NCI-H1694 (cell line): ENCODE results near the gene ELOVL3.
"Not testable (repeated sequence)": the region's sequence is repeated elsewhere in the genome, so short reads cannot be mapped to it uniquely, and the experiment has no call there.

Experiments
- DNase-seq: peaks from one replicate; lab custom pipeline; 2025; lab: John Stamatoyannopoulos, UW

ELOVL3 gene, protein sequence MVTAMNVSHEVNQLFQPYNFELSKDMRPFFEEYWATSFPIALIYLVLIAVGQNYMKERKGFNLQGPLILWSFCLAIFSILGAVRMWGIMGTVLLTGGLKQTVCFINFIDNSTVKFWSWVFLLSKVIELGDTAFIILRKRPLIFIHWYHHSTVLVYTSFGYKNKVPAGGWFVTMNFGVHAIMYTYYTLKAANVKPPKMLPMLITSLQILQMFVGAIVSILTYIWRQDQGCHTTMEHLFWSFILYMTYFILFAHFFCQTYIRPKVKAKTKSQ

DNA sequence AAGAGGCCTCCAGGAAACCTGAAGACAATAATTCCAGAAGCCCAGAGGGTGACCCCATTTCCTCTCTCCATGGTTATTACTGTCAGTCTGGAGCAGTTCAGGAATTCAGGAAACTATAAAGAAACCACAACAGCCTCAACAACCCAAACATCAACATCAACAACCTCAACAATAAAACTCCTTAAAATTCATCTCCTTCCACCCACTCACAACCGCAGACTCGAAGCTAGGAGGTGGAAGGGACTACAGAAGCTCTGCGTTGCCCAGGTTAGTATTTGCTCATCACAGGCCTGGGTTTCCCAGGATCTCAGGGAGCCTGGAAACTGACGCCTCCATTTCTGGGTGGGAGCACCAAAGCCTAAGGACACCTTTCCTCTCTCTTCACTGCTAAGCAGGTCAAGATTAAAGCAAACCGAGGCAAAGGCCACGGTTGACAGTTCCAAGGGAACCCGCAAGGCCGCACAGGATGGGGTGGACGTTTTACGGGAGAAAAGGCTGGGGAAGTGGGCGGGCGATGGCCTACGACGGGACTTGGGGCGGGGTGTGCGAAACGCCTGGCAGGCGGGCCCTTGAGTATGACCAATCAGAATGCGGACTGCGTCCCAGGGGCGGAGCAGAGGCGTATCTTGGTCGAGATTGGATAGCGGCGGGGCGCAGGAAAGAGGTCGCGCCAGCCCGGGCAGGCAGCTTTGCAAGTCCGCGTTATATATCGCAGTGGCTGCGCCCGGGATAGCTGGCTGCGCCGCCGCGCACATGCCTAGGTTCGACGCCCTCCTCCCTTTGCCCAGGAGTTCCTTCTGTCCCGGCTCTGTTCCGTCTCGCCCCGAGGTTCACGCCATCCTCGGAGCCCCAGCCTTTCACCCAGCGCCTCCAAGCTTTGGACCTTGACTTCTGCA lies at the start of gene ELOVL3:
Gene ELOVL3, plus strand, starts transcription at position 654 of the 896 bp plus-strand sequence. CDS start 250 bp downstream, outside the sequence.
- DNase-seq: no peak

DNA sequence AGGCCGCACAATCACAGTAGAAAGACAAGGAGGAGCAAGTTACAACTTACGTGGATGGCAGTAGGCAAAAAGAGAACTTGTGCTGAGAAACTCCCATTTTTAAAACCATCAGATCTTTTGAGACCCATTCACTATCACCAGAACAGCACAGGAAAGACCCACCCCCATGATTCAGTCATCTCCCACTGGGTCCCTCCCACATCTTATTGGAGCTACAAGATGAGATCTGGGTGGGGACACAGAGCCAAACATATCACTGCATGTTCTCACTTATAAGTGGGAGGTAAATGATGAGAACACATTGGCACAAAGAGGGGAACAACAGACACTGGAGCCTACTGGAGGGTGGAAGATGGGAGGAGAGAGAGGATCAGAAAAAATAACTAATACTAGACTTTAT lies 41.5 kb upstream of the ELOVL3 start:
- no peak for DNase-seq

DNA sequence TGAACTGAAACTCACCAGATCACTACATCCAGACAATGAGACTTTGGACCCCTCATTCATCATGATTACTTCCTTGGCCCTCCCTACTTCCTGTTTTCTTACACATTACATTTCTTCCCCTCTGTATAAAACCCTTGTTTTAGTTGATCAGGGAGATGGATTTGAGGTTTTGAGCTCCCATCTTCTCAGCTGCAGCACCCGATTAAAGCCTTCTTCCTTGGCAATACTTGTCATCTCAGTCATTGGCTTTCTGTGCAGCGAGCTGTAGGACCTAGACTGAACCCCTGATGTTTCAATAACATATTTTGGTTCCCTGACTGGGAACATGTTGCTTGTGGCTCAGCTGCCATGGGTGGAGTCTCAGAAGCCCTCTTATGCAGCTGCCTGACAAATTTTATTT lies 40.8 kb upstream of the ELOVL3 start:
- DNase-seq: no peak

DNA sequence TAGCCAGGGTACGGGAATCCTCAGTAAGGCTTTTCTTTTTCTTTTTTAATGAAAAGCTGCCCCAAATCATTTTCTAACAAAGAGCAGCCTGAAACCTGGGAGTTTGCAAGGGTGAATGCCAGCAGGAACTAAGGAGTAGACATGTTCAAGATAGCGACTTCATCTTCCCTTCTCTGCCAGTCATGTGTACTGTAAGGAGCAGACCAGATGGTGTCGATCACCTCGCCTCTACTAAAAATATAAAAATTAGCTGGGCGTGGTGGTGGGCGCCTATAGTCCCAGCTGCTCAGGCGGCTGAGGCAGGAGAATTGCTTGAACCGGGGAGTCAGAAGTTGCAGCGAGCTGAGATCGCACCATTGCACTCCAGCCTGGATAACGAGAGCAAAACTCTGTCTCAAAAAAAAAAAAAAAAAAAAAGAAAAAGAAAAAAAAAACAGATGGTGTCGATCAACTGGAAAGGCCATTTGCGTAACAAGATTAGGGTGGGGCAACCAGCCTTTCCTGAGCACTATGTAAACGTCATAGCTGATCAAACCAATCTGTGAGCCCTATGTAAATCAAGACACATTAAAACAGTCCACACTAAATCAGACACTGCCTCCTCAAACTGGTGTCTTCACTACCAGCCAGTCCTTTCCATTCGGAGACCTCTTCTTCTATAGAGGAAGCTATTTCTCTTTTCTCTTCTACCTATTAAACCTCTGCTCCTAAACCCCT lies 40.1 kb upstream of the ELOVL3 start:
- DNase-seq: no peak

DNA sequence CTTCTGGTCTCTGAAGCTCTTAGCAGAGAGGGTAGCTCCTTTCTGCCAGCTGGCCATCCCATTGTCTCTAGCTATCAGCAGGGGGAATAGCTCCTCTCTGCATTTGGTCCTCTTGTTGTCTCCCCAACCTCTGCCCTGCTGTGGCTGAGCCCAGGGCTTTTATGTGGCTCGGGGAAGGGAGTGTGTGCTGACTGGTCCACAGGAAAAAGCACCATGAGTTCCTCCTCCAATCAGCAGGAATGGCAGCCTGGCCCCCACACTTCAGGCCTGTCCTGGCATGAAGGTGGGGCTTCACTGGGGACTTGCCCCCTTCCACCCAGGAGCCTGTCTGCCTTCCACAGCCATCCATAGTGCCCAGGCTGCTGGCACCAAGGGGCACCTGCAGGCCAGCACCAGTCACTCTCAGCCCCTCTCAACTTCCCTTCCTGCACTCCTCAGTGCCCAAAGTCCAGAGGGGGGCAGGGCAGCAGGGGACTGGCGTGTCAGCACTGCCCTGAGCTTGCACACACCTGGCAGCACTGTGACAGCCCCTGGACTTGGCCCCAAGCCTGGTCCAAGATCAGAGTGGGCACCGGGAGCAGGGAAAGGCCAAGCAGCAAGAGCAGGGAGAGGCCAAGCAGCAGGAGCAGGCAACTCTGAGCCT lies 37.7 kb upstream of the ELOVL3 start:
- DNase-seq: no peak

DNA sequence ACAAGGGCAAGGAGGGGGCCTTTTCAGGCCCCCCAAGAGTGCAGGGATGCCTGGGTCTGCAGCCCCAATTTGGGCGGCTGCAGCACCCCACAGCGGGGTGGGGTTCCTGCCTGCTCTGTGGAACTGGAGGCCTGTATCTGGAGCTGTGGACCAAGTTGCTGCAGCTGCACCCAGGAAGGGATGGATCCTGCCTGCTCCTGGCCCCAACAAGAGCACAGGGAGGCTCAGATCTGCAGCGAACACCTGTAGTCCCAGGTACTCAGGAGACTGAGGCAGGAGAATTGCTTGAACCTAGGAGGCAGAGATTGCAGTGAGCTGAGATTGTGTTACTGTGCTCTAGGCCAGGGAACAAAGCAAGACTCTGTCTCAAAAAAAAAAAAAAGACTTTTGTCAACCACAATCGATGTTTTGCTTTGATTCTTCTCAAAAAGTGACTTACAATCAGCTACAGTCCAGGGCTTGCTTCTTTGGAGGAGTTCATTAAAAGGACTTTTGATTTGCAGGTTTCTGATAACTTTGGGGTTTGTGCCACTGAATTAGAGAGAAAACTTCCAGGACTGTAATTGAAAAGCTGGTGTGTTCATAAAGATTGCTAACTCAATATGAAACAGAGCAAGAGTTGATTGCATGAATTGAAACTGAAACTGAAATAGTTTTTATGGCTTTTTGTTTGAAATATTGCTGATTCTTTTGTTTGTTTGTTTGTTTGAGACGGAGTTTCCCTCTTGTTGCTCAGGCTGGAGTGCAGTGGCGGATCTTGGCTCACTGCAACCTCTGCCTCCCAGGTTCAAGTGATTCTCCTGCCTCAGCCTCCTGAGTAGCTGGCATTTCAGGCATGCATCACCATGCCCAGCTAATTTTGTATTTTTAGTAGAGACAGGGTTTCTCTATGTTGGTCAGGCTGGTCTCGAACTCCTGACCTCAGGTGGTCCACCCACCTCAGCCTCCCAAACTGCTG lies 36.9 kb upstream of the ELOVL3 start:
- DNase-seq: not testable (repeated sequence)

DNA sequence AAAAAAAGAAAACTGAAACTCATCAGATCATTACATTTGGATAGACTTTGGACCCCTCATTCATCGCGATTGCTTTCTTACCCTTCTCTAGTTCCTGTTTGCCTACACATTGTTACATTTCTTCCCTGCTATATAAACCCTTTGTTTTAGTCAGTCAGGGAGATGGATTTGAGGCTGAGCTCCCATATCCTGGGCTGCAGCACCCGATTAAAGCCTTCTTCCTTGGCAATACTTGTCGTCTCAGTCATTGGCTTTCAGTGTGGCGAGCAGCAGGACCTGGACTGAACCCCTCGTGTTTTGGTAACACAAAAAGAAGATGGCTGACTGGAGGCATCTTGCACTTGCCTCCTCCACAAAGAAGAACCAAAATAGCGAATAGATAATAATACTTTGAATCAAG lies 34.1 kb upstream of the ELOVL3 start:
- no peak for DNase-seq

DNA sequence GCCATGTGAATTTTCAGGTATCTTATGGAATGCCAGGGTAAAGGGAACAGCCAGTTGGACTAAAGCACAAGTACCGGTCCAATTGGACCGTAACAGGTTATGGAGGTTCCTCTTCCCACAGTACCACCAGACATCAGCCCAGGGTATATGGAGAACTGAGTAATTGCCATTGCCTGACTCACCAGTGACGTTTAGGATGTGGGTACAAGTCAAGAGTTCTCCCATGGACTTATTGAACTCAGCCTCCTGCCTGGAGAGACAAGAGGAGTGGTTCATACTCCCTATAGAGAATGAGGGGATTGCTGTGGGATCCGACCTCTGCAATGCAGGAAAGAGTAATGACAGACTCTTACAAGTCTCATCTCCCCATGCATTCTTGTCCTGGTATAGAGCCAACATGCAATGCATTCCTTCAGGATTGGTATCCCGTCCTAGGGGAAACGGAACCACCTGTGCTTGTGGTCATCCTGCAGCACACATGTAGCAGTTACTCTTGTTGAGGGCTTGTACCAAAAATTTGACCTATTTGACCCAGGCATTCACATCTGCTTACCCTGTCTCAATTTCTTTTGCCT lies 30.7 kb upstream of the ELOVL3 start:
- DNase-seq: no peak

DNA sequence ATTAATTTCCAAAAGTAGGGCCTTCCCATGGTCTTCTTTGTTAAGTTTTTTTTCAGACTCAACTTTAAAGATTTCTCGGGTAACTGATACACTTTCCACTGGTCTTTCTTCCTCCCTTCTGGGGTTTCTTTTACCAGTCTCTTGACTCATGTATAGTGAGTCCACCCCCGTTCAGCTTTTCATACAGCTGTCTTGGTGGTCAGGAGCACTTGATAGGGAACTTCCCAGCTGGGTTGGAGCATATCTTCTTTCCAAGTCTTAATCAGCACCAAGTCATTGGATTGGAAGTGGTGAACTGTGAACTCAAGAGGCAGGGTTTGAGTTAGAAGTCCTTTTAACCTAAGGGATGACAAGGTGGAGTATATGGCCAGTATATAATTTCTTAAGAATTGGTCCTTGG lies 29.2 kb upstream of the ELOVL3 start:
- no peak for DNase-seq

DNA sequence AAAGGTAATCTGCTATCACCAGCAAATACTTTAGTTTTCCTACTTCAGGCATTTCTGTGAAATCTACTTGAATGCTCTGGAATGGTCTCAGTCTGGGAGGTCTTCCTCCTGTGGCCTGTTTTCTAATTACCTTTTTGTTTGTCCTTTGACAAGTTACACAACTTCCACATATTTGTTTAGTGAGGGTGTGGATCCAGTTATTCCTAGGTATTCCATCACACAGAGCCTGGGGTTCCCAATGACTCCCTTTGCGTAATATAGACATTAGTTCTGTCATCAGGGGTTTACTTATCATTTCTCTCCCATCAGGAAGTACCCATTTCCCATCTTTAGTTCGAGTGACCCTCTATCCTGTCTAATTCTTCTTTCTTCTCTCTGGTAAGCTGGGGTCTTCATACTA lies 28.1 kb upstream of the ELOVL3 start:
- DNase-seq: no peak

DNA sequence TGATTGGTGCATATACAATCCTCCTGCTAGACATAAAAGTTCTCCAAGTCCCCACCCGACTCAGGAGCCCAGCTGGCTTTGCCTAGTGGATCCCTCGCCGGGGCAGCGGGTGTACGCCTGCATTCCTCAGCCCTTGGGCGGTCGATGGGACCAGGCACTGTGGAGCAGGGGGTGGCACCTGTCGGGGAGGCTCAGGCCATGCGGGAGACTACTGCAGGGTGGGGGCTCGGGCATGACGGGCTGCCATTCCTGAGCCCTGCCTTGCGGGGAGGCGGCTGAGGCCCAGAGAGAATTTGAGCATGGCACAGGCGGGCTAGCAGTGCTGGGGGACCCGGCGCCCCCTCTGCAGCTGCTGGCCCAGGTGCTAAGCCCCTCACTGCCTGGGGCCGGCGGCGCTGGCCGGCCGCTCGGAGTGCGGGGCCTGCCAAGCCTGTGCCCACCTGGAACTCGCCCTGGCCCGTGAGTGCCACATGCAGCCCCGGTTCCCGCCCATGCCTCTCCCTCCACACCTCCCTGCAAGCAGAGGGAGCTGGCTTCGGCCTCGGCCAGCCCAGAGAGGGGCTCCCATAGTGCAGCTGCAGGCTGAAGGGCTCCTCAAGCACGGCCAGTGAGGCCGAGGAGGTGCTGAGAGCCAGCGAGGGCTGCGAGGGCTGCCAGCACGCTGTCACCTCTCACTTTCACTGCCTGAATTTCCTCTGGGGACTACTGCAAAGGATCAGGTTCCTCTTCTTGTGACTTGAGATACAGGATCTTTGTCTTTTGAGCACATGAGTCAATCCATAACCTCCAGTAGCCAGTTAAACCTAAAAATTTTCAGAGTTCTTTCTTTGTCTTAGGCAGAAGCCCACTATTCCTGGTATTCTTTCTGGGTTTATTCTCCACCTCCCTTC lies 25.1 kb upstream of the ELOVL3 start:
- DNase-seq: no peak

DNA sequence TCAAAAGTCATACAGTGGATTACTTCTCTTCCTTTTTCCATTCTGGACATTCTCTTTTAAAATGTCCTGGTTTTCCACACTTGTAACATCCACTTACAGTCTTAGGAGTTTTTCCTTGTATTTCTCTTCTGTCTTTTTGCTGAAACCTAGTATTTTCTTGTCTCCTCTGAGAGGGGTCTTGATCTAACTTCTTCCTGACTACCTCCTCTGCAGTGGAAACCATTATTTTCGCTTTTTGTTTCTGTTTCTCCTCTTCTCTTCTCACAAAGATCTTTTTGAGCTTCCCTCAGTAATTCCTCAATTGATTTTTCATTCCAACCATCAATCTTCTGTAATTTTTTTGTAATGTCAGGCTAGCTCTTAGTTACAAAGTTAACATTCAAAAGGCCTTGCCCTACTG lies 23.7 kb upstream of the ELOVL3 start:
- no peak for DNase-seq

DNA sequence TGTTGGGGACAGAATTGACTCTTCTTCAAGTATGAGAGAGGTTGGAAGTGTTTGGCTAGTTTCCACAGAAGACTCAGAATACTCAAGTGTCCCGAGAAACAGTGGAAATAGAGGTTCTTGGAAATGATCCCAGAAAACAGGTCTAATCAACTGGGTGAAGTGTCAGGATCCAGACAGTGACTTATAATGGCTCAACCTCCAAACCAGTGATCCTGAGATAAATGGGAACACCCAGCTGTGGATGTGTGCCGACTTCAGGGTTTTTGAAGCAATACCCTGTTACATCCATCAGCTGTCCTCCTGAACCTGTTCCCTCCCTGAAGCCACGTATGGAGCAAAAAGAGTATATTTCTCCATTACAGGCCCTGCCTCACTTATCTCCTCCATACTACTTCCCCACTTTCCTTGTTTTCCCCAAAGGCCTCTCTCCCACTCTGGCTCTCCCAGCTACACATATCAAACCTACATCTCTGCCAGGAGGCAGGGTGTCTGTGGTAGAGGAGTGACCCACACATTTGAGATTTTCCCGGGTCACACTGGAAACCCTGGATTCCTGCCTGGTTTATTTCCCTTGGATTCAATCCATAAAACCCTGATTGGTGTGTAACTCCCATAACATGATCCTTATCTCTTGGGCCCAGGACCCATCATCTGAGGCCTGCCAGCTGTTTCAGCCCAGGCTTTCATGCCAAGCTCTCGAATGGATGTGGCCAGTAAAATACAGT lies 17.6 kb upstream of the ELOVL3 start:
- no peak for DNase-seq

DNA sequence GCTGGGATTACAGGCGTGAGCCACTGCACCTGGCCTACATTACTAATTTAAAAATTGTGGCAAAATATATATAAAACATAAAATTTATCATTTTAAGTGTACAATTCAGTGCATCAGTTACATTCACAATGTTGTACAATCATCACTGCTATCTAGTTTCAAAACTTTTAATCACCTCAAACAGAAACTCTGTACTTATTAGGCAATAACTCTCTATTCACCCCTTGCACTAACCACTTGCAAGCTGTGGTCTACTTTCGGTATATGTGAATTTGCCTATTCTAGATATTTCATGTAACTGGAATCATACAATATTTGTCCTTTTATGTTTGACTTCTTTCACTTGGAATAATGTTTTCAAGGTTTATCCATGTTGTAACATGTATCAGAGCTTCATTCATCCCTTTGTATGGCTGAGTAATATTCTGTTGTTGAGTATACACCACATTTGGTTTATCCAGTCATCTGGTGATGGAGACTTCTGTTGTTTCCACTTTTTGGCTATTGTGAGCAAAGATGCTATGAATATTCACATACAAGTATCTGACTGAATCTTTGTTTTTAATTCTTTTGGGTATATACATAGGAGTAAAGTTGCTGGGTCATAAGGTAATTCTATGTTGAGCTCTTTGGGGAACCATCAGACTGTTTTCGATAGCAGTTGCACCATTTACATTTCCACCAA lies 14.3 kb upstream of the ELOVL3 start:
- no peak for DNase-seq

DNA sequence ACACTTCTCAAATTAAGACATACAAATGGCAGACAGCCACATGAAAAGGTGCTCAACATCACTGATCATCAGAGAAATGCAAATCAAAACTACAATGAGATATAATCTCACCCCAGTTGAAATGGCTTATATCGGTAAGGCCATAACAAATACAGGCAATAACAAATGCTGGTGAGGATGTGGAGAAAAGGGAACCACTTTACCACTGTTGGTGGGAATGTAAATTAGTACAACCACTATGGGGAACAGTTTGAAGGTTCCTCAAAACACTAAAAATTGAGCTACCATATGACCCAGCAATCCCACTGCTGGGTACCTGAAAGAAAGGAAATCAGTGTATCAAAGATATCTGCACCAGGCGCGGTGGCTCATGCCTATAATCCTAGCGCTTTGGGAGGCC lies 12.5 kb upstream of the ELOVL3 start:
- not testable (repeated sequence) for DNase-seq

DNA sequence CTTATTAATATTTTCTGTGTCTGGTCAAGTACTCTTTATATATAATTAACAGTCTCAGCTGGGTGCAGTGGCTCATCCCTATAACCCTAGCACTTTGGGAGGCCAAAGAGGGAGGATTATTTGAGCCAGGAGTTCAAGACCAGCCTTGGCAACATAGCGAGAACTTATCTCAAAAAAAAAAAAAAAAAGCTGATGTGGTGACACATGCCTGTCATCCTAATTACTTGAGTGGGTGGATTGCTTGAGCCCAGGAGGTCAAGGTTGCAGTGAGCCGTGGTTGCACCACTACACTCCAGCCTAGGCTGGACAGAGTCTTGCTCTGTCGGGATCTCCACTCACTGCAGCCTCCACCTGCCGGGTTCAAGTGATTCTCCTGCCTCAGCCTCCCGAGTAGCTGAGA lies 6.7 kb upstream of the ELOVL3 start:
- DNase-seq: no peak

DNA sequence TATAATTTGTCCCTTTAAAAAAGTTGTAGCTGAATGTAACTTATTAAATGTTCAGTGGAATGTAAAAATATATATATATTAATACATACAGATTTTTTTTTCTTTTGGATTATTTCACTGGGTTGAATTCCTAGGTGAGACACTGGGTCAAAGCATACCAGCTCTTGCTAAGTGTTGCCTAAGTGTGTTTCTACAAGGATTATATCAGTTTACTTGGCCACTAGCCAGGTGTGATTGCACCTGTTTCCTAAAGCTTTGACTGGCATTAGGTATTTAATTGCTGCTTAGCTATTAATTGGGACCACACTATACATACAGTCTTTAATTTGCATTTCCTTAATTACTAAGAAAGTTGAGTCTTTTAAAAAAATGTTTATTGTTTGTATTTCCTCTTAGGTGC lies 5.5 kb upstream of the ELOVL3 start:
- DNase-seq: no peak

DNA sequence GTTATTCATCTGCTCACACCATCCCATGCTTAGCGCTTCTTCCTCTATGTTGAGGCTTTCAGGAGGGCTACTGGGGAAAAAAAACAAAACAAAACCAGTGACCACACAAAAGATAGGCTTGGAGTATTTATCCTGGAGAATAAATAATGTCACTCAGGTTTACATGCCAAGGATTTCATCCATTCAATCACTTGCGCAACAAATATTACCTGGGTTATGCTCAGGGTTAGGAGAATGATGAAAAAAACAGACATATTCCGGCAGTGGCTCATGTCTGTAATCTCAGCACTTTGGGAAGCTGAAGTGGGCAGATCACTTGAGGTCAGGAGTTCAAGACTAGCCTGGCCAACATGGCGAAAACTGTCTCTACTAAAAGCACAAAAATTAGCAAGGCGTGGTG lies 3.3 kb upstream of the ELOVL3 start:
- no peak for DNase-seq

DNA sequence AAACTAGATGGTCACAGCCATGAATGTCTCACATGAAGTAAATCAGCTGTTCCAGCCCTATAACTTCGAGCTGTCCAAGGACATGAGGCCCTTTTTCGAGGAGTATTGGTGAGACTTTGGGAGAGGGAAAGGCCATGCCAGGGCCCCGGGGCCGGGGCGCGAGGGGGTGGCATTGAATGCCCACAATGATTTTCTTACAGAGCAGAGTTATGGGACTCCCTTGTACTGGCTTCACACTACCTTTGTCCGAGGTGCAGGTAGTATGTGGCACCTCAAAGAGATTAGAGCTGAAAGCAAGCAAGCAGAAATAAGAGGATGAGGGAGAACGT lies 407 bp downstream of the ELOVL3 start:
- DNase-seq: no peak
